AG04450 (cell line): ENCODE data around the gene MCM10. TPM values are rescaled to one million over a fixed set of nuclear protein-coding genes. Genes with fewer than 3 reads are reported as not detected.
A peak's percentile ranks its signal among the peaks of the same experiment; 100 is the strongest.

ENCODE experiments used
- CTCF ChIA-PET: fragments of 300-600, 350-600 bp; formaldehyde crosslinking; extraction: SDS; loops from one replicate; lab custom pipeline; 2022; ENCODE audit warnings: antibody characterized with exemption, inconsistent platforms; lab: Charles Lee
- POLR2A ChIA-PET: fragments of 350-600 bp; formaldehyde crosslinking; extraction: SDS; loops from one replicate; lab custom pipeline; 2021; ENCODE audit warnings: antibody characterized with exemption, inconsistent platforms; lab: Yijun Ruan, JAX
- DNase-seq: peaks from one replicate; pipeline ENCODE4 v3.0.0-alpha.2; 2011; ENCODE audit warnings: low read depth, low spot score
- H3K27ac ChIP-seq: one replicate; pipeline ENCODE4 v1.5.1; 2012; ENCODE audit warnings: low read depth, low read length, control low read depth
- H3K27me3 ChIP-seq: one replicate; pipeline ENCODE4 v1.6.0; 2012; ENCODE audit warnings: low read length; ENCODE audit not compliant: control insufficient read depth, insufficient read depth
- H3K4me3 ChIP-seq: 2 replicates; pipeline ENCODE4 v1.5.1; 2011; ENCODE audit warnings: mild to moderate bottlenecking, low read depth, low read length, control low read depth
- H3K9me3 ChIP-seq: 2 replicates; pipeline ENCODE4 v1.5.1; 2012; ENCODE audit warnings: low read length; ENCODE audit not compliant: control insufficient read depth, insufficient read depth
- polyA plus RNA-seq: library from polyadenylated mRNA; depleted of rRNA; stranded (reverse); fragments of >200 nt; gene quantifications from 2 replicates; pipeline ENCODE4 v1.2.3, GENCODE V29; 2011
- TF ChIP-seq, protein P1 (sequence below): IDR thresholded peaks from 2 replicates; pipeline ENCODE4 v1.5.1; 2011; ENCODE audit warnings: low read depth, low read length, control low read depth, inconsistent platforms

MCM10 gene
- polyA plus RNA-seq, 1 experiment = 2.6 TPM

DNA sequence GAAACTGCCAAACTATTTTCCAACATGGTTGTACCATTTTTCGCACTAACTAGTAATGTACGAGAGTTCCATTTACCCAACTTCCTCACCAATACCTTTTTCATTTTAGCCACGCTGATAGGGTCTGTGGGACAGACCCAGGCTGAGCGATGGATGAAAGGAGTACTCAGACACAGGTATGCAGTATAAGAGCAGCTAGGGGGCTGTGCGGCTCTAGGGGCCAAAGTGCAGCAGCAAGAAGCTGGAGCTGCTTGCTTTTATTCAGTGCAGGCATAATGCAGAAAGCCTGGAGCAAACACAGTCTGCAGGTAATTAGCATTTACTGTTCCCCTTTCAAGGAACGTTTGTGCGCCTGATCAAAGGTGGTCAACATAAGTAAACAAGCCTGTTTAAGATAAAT lies 51.8 kb downstream of the MCM10 start:
- ChIA-PET CTCF (interaction anchor here (0.5 kb wide), 1 partner anchor 90 kb away, joined by 3 read pairs; no protein-coding TSS in a partner anchor), POLR2A (no interaction called here)
- DNase-seq = no peak
- H3K9me3 ChIP-seq = no peaks in the 10 kb centered on the region
- H3K4me3 ChIP-seq = no peak overlapping the region
- TF ChIP-seq, protein P1, sequence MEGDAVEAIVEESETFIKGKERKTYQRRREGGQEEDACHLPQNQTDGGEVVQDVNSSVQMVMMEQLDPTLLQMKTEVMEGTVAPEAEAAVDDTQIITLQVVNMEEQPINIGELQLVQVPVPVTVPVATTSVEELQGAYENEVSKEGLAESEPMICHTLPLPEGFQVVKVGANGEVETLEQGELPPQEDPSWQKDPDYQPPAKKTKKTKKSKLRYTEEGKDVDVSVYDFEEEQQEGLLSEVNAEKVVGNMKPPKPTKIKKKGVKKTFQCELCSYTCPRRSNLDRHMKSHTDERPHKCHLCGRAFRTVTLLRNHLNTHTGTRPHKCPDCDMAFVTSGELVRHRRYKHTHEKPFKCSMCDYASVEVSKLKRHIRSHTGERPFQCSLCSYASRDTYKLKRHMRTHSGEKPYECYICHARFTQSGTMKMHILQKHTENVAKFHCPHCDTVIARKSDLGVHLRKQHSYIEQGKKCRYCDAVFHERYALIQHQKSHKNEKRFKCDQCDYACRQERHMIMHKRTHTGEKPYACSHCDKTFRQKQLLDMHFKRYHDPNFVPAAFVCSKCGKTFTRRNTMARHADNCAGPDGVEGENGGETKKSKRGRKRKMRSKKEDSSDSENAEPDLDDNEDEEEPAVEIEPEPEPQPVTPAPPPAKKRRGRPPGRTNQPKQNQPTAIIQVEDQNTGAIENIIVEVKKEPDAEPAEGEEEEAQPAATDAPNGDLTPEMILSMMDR = no peak
- no peaks in the 10 kb centered on the region for H3K27me3 ChIP-seq
- H3K27ac ChIP-seq = no peak overlapping the region

DNA sequence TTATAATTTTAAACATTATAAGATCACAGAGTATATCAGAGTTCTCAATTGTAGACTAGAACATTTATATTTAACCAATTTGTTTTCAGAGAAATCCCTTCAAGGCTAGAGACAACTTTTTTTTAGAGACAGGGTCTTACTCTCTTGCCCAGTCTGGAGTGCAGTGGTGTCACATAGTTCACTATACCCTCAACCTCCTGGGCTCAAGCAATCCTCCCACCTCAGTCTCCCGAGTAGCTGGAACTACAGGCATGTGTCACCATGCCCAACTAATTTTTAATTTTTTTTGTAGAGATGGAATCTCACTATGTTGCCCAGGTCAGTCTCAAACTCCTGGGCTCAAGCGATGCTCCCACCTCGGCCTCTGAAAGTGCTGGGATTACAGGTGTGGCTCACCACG lies 57.5 kb downstream of the MCM10 start:
- ChIA-PET POLR2A (no interaction called here), CTCF (no interaction called here)
- no peaks in the 10 kb centered on the region for H3K9me3 ChIP-seq

DNA sequence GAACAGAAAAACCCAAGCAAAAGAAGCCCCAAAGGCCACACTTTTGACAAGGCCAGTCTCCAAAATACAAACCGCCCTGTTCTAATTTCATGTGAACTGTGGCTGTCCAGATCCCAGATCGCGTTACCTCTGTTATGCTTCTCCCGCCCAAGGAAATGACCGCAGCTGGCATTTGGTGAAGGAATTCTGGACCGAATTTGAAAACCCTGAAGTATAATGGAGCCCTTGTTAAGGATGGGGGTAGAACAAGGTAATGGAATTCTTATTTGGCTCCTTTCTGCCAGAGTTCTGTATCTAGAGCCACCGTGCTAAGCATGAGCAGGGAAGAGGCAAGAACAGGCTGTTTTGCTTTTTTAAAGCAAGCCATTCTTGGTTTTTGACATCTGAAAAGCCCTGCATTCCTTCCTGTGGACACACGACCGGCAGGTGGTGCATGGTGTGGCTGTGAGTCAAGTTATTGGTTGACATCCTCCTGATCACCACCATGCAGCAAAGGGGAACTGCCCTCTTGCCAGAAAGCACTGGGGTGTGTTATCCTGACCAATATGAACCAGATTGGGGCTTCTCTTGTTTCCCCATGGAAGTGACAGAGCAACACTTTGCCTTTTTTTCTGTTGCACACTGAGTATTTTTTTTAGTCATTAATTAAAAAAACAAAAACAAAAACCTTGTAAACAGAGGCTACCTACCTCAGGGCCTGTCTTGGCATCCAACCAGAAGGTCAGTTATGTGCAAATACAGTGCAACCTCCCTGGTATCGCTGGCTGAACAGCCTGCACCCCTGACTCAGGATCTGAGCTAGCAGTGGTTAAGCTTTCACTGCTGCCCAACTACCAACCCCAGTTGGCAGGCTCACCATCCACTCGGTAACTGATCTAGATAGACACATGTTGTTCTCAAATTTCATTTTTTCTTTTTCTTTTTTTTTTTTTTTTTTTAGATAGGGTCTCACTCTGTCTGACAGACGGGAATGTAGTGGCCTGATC lies 58.6 kb downstream of the MCM10 start:
- POLR2A ChIA-PET = no interaction called here
- Histone ChIP-seq H3K4me3 (no peak overlapping the region), H3K27ac (no peak overlapping the region), H3K9me3 (no peaks in the 10 kb centered on the region), H3K27me3 (no peaks in the 10 kb centered on the region)
- CTCF ChIA-PET = interaction anchor here (0.5 to 1.6 kb wide), 2 partner anchors 14 to 31 kb away, joined by 5 read pairs; no protein-coding TSS in a partner anchor
- TF ChIP-seq, protein P1 = peak; percentile 20
- no peak for DNase-seq

More for the DNA sequence above, 57.5 kb downstream of the MCM10 start:
- Histone ChIP-seq H3K4me3 (no peak overlapping the region), H3K27ac (no peak overlapping the region), H3K27me3 (no peaks in the 10 kb centered on the region)
- TF ChIP-seq, protein P1 = no peak
- DNase-seq = no peak

DNA sequence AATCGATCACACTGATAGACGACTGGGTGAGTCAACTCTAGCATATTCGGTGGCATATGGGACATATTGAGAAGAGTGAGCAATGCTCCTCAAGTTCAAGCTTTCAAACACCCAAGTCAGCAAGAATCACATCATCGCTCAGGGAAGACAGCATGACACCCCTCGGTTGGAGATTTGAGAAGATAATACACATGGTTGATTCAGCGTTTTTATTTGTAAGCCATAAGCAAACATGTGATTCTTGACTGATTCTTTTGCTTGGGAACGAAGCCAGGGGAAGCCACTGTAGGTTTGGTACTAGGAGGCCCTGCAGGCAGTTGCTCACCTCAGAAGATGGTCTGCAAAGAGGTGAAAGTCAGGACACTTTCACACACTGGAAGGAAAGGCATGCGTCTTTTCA lies 60.2 kb downstream of the MCM10 start:
- TF ChIP-seq, protein P1 = no peak
- Histone ChIP-seq H3K9me3 (no peaks in the 10 kb centered on the region), H3K27ac (no peak overlapping the region), H3K4me3 (no peak overlapping the region), H3K27me3 (no peaks in the 10 kb centered on the region)
- CTCF ChIA-PET = interaction anchor here (1.6 kb wide), 1 partner anchor 15 kb away, joined by 5 read pairs; no protein-coding TSS in a partner anchor
- DNase-seq = no peak
- POLR2A ChIA-PET = no interaction called here

DNA sequence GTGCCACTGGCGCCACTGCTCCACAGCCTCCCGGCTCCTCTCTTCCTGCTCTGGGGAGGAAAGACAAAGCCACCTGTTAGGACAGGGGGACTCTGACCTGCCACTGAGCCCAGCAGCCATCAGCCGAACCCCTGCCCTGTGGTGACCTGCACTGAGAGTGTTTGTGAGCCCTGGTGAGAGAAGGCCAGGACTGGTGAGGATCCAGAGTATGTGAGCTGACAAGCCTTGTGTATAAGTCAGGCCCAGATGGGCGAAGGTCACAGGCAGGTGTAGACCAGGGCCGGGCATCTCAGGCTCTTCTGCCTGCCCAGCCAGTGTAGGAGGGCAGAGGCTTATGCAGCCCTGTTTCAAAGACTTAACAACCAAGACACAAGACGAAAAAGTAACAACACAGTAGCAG lies 60.8 kb downstream of the MCM10 start:
- no peak overlapping the region for H3K27ac ChIP-seq
- H3K4me3 ChIP-seq = no peak overlapping the region
- POLR2A ChIA-PET = no interaction called here
- H3K27me3 ChIP-seq = no peaks in the 10 kb centered on the region
- no peaks in the 10 kb centered on the region for H3K9me3 ChIP-seq
- CTCF ChIA-PET = no interaction called here
- TF ChIP-seq, protein P1 = no peak
- no peak for DNase-seq
